IPS-18a (cell line): ENCODE measurements around the gene UFSP1.
"Not testable (repeated sequence)": the region's sequence is repeated elsewhere in the genome, so short reads cannot be mapped to it uniquely, and the experiment has no call there.

Source experiments
- H3K27ac ChIP-seq: one replicate; pipeline ENCODE4 v1.5.1; 2013; ENCODE audit warnings: low read length
- H3K27me3 ChIP-seq: one replicate; pipeline ENCODE4 v1.6.1; 2013; ENCODE audit warnings: mild to moderate bottlenecking, low read length; ENCODE audit not compliant: control insufficient read depth, insufficient read depth
- H3K36me3 ChIP-seq: one replicate; pipeline ENCODE4 v1.6.1; 2013; ENCODE audit warnings: low read depth, low read length; ENCODE audit not compliant: control insufficient read depth
- H3K4me1 ChIP-seq: one replicate; pipeline ENCODE4 v1.6.1; 2013; ENCODE audit warnings: low read depth, low read length; ENCODE audit not compliant: control insufficient read depth
- H3K4me3 ChIP-seq: one replicate; pipeline ENCODE4 v1.5.1; 2013; ENCODE audit warnings: low read length
- H3K9ac ChIP-seq: one replicate; pipeline ENCODE4 v1.6.1; 2013; ENCODE audit warnings: mild to moderate bottlenecking, low read length, moderate library complexity
- H3K9me3 ChIP-seq: one replicate; pipeline ENCODE4 v1.6.1; 2013; ENCODE audit warnings: low read depth, low read length; ENCODE audit not compliant: control insufficient read depth

The UFSP1 gene

DNA sequence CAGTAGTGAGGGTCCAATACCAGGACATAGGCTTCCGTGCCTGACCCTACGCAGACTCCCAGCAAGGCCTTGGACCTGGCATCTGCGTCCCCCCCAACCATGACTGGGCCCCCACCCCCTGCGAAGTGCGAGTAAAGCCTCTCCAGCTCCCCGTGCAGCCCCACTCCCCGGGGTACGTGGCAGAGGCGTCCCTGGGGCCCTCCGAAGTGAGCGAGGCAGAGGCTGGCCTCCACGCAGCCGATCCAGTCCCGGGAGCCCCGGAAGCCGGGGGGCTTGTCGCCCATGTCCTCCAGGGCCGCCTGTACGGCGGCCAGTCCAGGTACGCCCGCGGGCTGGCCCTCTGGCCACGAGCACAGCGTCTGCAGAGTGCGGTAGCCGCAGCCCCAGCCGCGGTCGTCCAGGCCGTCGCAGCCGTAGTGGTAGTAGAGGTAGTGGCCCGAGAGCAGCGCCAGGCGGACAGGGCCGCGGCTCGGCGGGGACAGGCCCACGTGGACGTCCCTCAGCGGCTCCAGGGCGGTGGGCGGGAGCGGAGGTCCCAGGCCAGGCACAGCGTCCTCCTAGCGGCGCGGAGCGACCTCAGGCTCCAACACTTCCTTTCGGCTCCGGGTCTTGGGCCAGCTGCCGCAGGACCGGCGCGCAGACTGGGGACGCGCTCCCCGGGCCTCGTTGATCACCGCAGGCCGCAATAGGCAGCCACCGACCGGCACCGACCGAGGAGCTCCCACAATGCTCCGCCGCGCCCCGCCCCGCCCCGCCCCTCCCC is at the start of gene UFSP1:
TSS of gene UFSP1 (minus strand) at position 728 of the 763 bp plus-strand sequence. CDS start at position 284, 444 bp downstream.
- H3K4me1 ChIP-seq = peaks cover 10% of the 10 kb centered on the region
- H3K27me3 ChIP-seq = no peaks in the 10 kb centered on the region
- peak within 1 kb of the TSS; percentile 86 for H3K9ac ChIP-seq
- peak within 1 kb of the TSS; percentile 88 for H3K27ac ChIP-seq
- H3K36me3 ChIP-seq = peaks cover 46% of the 10 kb centered on the region
- H3K9me3 ChIP-seq = no peaks in the 10 kb centered on the region
- H3K4me3 ChIP-seq = peak within 1 kb of the TSS; percentile 80

DNA sequence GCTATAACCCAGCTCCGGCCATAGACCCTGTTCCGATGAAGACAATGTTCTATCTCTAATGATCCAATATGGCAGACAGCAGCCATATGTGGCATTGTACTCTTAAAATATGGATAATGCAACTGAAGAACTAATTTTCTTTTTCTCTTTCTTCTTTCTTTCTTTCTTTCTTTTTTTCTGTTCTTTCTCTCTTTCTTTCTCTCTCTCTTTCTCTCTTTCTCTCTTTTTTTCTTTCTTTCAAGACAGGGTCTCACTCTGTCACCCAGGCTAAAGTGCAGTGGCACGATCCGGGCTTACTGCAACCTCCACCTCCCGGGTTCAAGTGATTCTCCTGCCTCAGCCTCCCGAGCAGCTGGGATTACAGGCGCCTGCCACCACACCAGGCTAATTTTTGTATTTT is 46.7 kb upstream of the UFSP1 start:
- not testable (repeated sequence) for H3K4me1 ChIP-seq, H3K4me3 ChIP-seq, H3K36me3 ChIP-seq, H3K27me3 ChIP-seq, H3K9ac ChIP-seq, H3K9me3 ChIP-seq, H3K27ac ChIP-seq

DNA sequence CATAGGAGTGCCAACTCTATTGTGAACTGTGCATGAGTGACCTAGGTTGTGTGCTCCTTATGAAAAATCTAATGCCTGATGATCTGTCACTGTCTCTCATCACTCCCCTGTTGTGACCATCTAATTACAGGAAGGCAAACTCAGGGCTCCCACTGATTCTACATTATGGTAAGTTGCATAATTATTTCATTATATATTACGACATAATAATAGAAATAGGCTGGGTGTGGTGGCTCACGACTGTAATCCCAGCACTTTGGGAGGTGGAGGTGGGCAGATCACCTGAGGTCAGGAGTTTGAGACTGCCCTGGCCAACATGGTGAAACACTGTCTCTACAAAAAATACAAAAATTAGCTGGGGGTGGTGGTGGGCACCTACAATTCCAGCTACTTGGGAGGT is 45.9 kb upstream of the UFSP1 start:
- not testable (repeated sequence) for H3K27ac ChIP-seq, H3K36me3 ChIP-seq, H3K4me3 ChIP-seq, H3K4me1 ChIP-seq, H3K9ac ChIP-seq, H3K27me3 ChIP-seq, H3K9me3 ChIP-seq

DNA sequence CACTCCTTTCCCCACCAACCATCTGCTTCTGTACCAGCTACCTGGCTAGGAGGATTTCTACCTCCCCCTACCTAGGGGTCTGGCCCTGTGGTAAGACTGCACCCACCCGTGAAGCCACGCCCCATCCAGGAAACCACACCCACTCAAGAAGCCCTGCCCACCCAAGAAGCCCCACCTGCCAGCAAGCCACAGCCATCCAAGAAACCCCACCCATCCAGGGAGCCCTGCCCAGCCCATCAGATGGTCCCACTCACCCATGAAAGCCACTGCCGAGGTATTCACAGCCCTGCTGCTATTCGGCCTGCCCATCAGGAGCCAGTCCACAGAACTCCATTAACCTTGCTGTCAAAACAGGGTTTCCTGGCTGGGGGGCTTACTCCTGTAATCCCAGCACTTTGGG is 44.2 kb upstream of the UFSP1 start:
- Histone ChIP-seq H3K4me3 (no peak overlapping the region), H3K27me3 (no peaks in the 10 kb centered on the region), H3K9me3 (no peaks in the 10 kb centered on the region), H3K4me1 (peaks cover 10% of the 10 kb centered on the region), H3K9ac (no peak overlapping the region), H3K36me3 (no peaks in the 10 kb centered on the region), H3K27ac (no peak overlapping the region)

DNA sequence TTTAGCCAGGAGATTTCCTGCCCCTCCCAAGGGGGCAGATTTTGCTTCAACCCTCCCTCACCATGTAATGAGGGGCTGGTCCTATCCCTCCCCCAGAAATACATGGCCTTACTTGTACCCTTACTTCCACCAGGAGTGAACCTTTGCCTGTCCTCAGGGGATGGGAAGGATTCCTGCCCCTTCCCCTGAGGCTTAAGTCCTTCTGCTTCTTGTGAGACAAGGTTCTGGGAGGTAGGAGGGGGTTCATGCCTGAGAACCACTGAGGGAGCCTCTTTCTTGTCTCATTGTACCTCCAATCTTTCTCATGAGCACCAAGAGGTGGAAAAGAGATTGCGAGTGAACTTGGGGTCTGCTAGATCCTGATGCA is 40.3 kb upstream of the UFSP1 start:
- Histone ChIP-seq H3K4me3 (peak overlapping the region; percentile 42), H3K9ac (peak overlapping the region; percentile 27), H3K4me1 (peaks cover 13% of the 10 kb centered on the region), H3K27me3 (no peaks in the 10 kb centered on the region), H3K27ac (peak overlapping the region; percentile 65), H3K9me3 (no peaks in the 10 kb centered on the region), H3K36me3 (no peaks in the 10 kb centered on the region)

DNA sequence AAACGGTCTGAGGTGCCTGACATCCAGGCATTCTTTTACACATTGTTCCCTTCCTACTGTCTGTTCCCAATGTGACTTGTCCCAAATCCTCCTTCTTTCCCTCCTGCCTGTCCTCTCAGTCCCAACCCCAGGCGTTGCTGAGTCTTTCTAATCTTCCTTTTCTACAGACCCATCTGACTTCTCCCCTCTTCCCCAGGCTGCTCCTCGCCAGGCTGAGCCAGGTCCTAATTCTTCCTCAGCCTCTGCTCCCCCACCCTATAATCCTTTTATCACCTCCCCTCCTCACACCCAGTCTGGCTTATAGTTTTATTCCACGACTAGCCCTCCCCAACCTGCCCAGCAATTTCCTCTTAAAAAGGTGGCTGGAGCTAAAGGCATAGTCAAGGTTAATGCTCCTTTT is 34.1 kb upstream of the UFSP1 start:
- not testable (repeated sequence) for H3K4me1 ChIP-seq, H3K9me3 ChIP-seq, H3K27ac ChIP-seq, H3K36me3 ChIP-seq, H3K4me3 ChIP-seq, H3K9ac ChIP-seq, H3K27me3 ChIP-seq

DNA sequence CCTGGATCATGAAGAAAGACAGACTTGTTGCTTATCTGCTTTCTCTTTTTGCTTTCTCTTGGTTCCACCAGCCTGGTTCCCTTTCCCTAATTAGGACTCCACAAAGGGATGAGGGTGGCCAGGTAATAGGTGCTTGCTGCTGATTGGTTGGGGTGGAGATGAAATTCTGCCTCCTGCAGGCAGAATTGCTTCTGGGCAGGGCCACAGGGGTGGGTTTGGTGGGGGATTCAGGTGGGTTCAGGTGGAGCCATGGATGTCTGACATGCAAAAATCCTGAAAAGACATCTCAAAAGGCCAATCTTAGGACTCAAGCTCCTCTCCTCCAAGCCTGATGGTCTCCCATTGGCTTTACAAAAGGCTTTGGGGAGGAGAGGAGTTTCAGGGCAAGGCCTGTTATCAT is 31.5 kb upstream of the UFSP1 start:
- Histone ChIP-seq H3K27ac (no peak overlapping the region), H3K9me3 (no peaks in the 10 kb centered on the region), H3K27me3 (no peaks in the 10 kb centered on the region), H3K36me3 (no peaks in the 10 kb centered on the region), H3K4me1 (peaks cover 3% of the 10 kb centered on the region), H3K4me3 (no peak overlapping the region), H3K9ac (no peak overlapping the region)

DNA sequence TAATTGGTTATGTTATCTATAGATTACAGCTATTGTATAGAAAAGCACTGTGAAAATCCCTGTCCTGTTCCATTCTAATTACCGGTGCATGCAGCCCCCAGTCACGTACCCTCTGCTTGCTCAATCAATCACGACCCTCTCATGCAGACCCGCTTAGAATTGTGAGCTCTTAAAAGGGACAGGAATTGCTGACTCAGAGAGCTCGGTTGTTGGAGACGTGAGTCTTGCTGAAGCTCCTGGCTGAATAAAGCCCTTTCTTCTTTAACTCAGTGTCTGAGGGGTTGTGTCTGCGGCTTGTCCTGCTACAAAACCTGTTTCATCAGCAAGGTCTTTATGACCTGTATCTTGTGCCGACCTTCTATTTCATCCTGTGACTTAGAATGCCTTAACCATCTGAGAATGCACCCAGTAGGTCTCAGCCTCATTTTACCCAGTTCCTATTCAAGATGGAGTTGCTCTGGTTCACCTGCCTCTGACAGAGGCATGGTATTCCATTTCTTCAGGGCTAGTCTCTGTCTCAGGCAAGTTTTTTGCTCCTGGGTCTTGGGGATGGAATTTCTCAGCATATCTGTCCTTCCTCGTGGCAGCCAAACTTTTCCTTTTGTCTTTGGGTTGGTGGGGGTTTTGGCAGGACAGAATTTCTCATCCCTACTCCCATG is 30.4 kb upstream of the UFSP1 start:
- H3K36me3 ChIP-seq, H3K9ac ChIP-seq: not testable (repeated sequence)

DNA sequence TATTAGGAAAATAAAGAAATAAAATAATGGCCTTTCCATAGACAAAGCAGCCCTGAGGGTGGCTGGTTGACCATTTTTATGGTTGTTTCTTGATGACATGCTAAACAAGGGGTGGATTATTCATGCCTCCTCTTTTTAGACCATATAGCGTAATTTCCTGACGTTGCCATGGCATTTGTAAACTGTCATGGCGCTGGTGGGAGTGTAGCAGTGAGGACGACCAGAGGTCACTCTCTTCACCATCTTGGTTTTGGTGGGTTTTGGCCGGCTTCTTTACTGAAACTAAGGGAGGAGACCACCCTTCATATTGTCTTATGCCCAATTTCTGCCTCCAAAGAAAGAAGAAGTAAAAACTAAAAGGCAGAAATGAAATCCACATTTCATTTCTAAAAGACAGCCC is 29.8 kb upstream of the UFSP1 start:
- not testable (repeated sequence) for H3K4me1 ChIP-seq, H3K4me3 ChIP-seq, H3K9me3 ChIP-seq, H3K36me3 ChIP-seq, H3K27ac ChIP-seq, H3K27me3 ChIP-seq, H3K9ac ChIP-seq

More for the DNA sequence above, 30.4 kb upstream of the UFSP1 start:
- H3K27me3 ChIP-seq, H3K4me1 ChIP-seq, H3K27ac ChIP-seq, H3K9me3 ChIP-seq, H3K4me3 ChIP-seq: not testable (repeated sequence)

DNA sequence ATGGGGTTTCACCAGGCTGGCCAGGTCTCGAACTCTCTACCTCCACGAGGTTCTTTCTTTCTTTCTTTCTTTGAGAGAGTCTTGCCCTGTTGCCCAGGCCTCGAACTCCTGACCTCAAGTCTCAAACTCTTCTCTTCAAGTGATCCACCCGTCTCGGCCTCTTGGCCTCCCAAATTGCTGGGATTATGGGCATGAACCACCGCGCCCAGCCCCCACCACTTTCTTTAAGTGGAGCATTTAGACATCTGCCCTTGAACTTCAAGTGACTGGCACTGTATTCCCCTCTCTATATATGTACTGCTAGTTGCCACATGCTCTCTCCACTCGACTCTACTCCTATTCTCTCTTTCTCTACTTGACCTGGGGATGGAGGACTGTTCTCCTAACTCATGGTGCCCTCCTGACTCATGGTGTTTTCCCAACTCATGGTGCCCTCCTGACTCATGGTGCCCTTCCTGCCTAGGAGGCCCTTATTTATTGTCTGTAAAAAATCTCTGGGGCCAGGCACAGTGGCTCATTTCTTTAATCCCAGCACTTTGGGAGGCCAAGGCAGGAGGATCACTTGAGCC is 25.4 kb upstream of the UFSP1 start:
- no peak overlapping the region for H3K27ac ChIP-seq
- H3K27me3 ChIP-seq = no peaks in the 10 kb centered on the region
- no peak overlapping the region for H3K9ac ChIP-seq
- H3K4me1 ChIP-seq = peaks cover 3% of the 10 kb centered on the region
- no peaks in the 10 kb centered on the region for H3K36me3 ChIP-seq
- H3K4me3 ChIP-seq = no peak overlapping the region
- no peaks in the 10 kb centered on the region for H3K9me3 ChIP-seq

DNA sequence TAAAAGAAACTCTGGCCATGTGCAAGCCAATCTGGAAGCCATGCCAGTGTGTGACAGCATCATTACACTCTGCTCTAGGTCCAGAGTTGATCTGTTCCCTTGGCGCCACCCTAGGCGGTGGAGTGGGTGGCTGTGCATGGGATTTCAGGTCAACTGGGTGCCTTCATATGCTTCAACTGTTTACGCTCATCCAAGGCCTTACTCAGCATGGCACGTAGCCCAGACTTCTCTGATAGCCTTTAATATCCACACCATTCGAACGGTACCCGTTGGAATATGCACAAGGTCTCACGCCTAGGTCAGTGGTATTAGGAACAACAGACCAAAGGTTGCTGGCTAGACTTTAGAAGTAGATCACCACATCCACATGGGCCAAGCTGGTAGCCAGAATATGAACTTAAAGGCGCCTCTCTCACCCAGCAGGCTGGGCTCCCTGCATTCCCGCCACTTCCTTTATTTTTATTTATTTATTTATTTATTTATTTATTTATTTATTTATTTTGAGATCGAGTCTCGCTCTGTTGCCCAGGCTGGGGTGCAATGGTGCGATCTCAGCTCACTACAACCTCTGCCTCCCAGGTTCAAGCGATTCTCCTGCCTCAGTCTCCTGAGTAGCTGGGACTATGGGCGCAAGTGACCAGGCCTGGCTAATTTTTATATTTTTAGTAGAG is 24.8 kb upstream of the UFSP1 start:
- Histone ChIP-seq H3K9me3 (no peaks in the 10 kb centered on the region), H3K9ac (no peak overlapping the region), H3K27ac (no peak overlapping the region)

More for the DNA sequence above, 24.8 kb upstream of the UFSP1 start:
- no peak overlapping the region for H3K4me3 ChIP-seq
- peaks cover 3% of the 10 kb centered on the region for H3K4me1 ChIP-seq
- H3K36me3 ChIP-seq = no peaks in the 10 kb centered on the region
- no peaks in the 10 kb centered on the region for H3K27me3 ChIP-seq
